ENCODE measurements around the gene SLITRK5. TPM values are rescaled to one million over a fixed set of nuclear protein-coding genes. Genes with fewer than 3 reads are reported as not detected.

The SLITRK5 gene, protein sequence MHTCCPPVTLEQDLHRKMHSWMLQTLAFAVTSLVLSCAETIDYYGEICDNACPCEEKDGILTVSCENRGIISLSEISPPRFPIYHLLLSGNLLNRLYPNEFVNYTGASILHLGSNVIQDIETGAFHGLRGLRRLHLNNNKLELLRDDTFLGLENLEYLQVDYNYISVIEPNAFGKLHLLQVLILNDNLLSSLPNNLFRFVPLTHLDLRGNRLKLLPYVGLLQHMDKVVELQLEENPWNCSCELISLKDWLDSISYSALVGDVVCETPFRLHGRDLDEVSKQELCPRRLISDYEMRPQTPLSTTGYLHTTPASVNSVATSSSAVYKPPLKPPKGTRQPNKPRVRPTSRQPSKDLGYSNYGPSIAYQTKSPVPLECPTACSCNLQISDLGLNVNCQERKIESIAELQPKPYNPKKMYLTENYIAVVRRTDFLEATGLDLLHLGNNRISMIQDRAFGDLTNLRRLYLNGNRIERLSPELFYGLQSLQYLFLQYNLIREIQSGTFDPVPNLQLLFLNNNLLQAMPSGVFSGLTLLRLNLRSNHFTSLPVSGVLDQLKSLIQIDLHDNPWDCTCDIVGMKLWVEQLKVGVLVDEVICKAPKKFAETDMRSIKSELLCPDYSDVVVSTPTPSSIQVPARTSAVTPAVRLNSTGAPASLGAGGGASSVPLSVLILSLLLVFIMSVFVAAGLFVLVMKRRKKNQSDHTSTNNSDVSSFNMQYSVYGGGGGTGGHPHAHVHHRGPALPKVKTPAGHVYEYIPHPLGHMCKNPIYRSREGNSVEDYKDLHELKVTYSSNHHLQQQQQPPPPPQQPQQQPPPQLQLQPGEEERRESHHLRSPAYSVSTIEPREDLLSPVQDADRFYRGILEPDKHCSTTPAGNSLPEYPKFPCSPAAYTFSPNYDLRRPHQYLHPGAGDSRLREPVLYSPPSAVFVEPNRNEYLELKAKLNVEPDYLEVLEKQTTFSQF
- 0.51 to 0.60 TPM (median 0.58 TPM) in 5 replicates for total RNA-seq (2022; extraction: Qiagen RNA extraction)

GRCh38 chr13:87671031-87671752 is at the start of gene SLITRK5:
Gene SLITRK5, plus strand, starts transcription at chr13:87671371. Its CDS starts 4,018 bp downstream, at chr13:87675389.

